Subcutaneous adipose tissue (tissue), 4 donors: Measurements from ENCODE around the gene U2AF2. TPM values are rescaled to one million over a fixed set of nuclear protein-coding genes. Genes with fewer than 3 reads are reported as not detected.

Source experiments
- total RNA-seq, 4 donors: library from RNA; depleted of rRNA; stranded (reverse); fragments of >200 nt; gene quantifications; one replicate each; pipeline ENCODE4 v1.1.0, GENCODE V29; 2016
- TF ChIP-seq, protein P1 (sequence below): fragments of 450-650 bp; IDR thresholded peaks from one replicate; pipeline ENCODE4 v1.5.1; 2016; ENCODE audit warnings: low read depth, mild to moderate bottlenecking, control low read depth, antibody characterized with exemption, moderate library complexity

The U2AF2 gene
- total RNA-seq, 4 donors from 2014 or later, result 51.8 to 96.8 (median 72.5) TPM

DNA sequence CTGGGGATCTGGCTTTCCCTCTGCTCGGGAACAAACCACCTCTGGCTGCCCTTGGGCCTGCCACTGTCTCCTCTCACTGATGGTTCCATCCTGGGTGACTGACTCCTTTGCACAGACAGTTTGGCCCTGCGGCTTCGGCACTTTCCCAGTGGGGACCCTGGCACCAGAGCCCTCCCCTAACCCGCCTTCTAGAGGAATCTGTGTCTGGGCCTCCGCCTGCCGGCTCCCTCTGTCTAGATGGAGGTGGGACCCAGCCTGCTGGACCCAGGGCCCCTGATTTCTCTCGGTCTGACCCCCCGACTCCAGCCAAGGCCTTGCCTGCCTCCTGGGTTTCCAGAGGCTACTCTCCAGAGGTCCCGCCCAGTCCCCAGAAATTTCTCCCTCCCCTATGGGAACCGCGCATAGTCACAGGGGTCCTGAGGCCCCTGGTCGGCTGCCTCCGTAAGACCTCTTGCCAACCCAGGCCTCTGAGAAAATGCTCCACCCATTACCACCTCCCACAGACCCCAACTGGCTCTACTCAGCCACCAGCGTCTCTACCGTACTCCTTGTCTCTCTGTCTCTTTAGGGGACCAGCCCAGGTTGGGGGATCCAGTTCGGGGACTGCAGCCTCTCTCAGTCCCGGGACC, 4.1 kb upstream of the U2AF2 start:
- TF ChIP-seq, protein P1, sequence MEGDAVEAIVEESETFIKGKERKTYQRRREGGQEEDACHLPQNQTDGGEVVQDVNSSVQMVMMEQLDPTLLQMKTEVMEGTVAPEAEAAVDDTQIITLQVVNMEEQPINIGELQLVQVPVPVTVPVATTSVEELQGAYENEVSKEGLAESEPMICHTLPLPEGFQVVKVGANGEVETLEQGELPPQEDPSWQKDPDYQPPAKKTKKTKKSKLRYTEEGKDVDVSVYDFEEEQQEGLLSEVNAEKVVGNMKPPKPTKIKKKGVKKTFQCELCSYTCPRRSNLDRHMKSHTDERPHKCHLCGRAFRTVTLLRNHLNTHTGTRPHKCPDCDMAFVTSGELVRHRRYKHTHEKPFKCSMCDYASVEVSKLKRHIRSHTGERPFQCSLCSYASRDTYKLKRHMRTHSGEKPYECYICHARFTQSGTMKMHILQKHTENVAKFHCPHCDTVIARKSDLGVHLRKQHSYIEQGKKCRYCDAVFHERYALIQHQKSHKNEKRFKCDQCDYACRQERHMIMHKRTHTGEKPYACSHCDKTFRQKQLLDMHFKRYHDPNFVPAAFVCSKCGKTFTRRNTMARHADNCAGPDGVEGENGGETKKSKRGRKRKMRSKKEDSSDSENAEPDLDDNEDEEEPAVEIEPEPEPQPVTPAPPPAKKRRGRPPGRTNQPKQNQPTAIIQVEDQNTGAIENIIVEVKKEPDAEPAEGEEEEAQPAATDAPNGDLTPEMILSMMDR, result no peak

DNA sequence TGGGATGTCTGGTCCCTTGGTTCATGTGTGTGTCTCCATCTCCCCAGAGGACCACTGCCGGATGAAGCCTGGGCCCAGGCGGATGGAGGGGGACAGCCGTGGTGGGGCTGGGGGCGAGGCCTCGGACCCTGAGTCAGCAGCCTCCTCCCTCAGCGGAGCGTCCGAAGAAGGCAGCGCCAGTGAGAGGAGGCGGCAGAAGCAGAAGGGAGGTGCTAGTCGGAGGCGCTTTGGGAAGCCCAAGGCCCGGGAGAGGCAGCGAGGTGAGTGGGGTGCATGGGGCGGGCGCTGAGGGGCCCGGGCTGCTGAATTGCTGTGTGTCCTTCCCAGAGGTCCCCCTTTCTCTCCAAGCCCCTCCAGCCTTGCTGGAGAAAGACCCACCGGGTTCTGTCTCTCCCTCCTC, 3.6 kb upstream of the U2AF2 start:
- TF ChIP-seq, protein P1, result no peak

DNA sequence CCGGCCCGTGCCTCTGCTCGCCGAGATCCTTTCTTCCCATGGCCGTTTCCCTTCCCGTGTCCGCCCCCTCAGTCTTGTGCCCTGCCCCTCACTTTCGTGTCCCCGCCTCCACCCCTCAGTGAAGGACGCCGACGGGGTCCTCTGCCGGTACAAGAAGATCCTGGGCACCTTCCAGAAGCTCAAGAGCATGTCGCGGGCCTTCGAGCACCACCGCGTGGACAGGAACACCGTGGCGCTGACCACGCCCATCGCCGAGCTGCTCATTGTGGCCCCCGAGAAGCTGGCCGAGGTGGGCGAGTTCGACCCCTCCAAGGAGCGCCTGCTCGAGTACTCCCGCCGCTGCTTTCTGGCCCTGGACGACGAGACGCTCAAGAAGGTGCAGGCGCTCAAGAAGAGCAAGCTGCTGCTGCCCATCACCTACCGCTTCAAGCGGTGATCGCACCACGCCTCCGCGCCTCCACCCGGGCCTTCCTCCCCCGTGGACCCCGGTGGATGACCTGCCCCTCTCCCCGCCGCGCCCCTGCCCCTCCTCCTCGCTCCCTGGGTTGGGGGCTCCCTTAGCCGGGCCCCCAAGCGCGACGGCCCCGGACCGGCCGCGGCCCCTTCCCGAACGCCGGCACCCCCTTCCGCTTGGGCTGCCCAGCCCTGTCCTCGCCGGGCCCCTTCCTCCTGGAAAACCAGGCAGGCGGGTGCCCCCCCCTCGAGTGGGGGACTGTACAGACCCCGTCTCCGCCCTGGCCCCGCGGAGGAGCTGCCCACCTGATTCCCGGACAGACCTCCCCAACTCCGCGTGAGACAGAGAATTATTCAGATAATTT, 2.3 kb upstream of the U2AF2 start:
- TF ChIP-seq, protein P1, result no peak

DNA sequence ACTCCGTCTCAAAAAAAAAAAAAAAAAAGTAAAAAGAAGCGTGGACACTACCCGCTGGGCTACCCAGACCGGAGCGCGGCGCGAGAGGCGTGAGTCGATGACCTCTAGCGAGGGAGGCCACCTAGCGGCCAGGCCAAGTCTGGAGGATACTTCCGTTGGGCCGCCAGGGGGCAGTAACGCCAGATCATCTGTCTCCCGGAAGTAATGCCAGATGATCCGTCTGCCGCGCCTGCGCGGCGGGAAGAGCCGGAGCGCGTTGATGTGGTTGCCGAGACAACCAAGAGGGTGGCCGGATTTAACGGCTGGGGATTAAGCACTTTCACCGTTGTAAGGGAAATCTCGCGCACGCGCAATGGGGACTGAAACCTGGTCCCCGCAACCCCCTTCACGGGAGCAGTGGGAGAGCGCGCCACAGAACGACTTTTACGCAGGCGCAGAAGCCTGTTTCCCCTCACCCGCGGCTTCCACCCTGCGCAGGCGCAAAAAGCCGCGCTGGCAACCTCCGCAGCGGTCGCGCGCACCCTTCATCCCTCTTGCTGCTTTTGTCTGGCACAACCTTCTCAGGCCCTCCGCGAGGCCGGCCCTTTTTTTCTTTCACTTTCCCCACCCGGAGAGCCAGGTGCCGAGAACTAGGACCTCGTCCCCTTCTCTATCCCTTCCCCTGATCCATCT, 1.0 kb upstream of the U2AF2 start:
- TF ChIP-seq, protein P1, result no peak

DNA sequence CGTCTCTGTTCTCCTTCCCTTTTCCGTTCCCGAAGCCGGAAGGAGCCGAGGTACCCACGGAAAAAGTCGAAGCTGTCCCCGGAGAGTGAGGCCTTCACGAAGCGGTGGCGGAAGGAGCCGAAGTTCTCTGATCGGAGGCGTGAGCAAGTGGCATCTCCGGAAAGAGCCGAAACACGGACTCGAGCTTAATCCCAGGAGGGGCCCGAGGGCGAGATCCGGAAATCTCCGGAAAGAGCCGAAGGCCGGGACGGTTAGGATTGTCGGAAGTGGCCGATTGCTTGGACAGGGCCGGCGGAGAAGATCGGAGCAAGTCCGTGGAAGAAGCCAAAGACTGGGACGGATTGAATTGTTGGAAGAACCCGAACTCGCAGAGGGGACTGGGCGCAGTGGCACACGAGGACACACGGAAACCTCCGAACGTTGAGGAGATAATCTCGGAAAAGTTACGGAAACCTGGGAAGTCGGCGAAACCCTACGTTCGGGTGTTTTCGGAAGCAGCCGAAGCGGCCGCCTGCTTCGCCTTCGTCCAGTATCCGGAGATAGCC, 440 bp upstream of the U2AF2 start:
- TF ChIP-seq, protein P1, result no peak

DNA sequence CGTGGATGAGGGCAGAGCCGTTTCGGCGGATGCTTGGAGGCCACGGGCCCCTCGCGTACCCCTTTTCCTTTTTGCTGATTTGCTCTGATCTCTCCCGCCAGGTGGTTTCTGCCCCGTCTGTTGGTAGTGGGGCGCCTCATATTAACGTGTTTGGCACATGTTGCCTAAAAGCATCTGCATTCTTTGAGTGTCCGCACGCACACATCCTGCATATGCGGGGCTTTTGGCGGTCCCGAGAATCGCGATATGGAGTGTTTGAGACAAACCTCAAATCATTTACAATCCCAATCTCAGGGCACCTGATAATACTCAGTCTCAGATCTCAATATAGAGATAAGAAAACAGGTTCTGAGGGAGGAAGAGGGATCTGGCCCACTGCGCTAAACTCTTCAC, 809 bp downstream of the U2AF2 start:
- TF ChIP-seq, protein P1, result no peak

DNA sequence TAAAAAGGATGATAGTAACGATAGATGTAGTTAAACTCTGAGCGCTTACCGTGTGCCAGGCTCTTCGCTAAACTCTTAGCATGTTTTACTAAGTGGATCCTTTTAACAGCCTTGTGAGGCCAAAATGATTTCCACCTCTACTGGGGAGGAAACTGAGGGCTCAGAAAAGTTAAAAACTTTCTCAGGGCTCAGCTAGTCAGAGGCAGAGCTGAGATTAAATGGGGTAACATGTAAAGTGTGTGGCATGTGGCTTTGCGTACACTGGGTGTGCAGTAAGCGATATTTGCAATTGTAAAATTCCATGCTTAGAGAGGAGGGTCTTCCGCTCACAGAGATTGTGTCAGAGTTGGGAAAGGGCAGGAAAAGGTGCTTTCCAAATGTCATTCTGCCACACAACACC, 1.7 kb downstream of the U2AF2 start:
- TF ChIP-seq, protein P1, result no peak
